Endodermal cell (in vitro differentiated cells): Measurements from ENCODE around the gene LINC01488. TPM values are rescaled to one million over a fixed set of nuclear protein-coding genes. Genes with fewer than 3 reads are reported as not detected.

Source experiments
- DNase-seq: peaks from one replicate; pipeline ENCODE4 v3.0.0-alpha.2; 2017
- H3K27ac ChIP-seq: 2 replicates; pipeline ENCODE4 v1.5.1; 2013; ENCODE audit warnings: mild to moderate bottlenecking, low read depth, low read length, moderate library complexity
- H3K27me3 ChIP-seq: 2 replicates; pipeline ENCODE4 v1.6.1; 2013; ENCODE audit warnings: mild to moderate bottlenecking, low read length, moderate library complexity; ENCODE audit not compliant: insufficient read depth, control insufficient read depth, poor library complexity, severe bottlenecking
- H3K36me3 ChIP-seq: 2 replicates; pipeline ENCODE4 v1.7.0; 2013; ENCODE audit warnings: mild to moderate bottlenecking, low read length, moderate library complexity; ENCODE audit not compliant: control insufficient read depth, insufficient read depth
- H3K4me1 ChIP-seq: one replicate; pipeline ENCODE4 v1.7.0; 2013; ENCODE audit warnings: low read length; ENCODE audit not compliant: control insufficient read depth, insufficient read depth
- H3K4me3 ChIP-seq: 2 replicates; pipeline ENCODE4 v1.5.1; 2013; ENCODE audit warnings: mild to moderate bottlenecking, low read length, moderate library complexity
- H3K9ac ChIP-seq: 2 replicates; pipeline ENCODE4 v1.6.1; 2013; ENCODE audit warnings: mild to moderate bottlenecking, low read length, moderate library complexity; ENCODE audit not compliant: poor library complexity, severe bottlenecking; ENCODE audit errors: extremely low read depth
- H3K9me3 ChIP-seq: 2 replicates; pipeline ENCODE4 v1.6.1; 2013; ENCODE audit warnings: mild to moderate bottlenecking, low read length, moderate library complexity; ENCODE audit not compliant: control insufficient read depth
- H3K27ac Mint-ChIP-seq: 2 replicates; pipeline ENCODE4 v1.8.0; 2020; ENCODE audit warnings: mixed read lengths
- H3K27me3 Mint-ChIP-seq: 2 replicates; pipeline ENCODE4 v1.8.0; 2021; ENCODE audit warnings: mild to moderate bottlenecking, mixed read lengths; ENCODE audit not compliant: insufficient read depth
- H3K36me3 Mint-ChIP-seq: 2 replicates; pipeline ENCODE4 v1.8.0; 2020; ENCODE audit warnings: low read depth, mixed read lengths
- H3K4me1 Mint-ChIP-seq: 2 replicates; pipeline ENCODE4 v1.8.0; 2020; ENCODE audit warnings: mixed read lengths
- H3K4me3 Mint-ChIP-seq: 2 replicates; pipeline ENCODE4 v1.8.0; 2020; ENCODE audit warnings: mild to moderate bottlenecking, moderate library complexity, mixed read lengths
- H3K9me3 Mint-ChIP-seq: 2 replicates; pipeline ENCODE4 v1.8.0; 2020; ENCODE audit warnings: mild to moderate bottlenecking, mixed read lengths
- CTCF ChIP-seq: fragments of 200-600 bp; sonication (generic); conservative IDR thresholded peaks from 2 replicates; pipeline ENCODE4 v1.5.0; 2021; ENCODE audit warnings: antibody characterized with exemption, mild to moderate bottlenecking
- WGBS, 2 experiments: methylation state at CpG; one replicate each; pipeline versions ENCODE4 v1.1.5 to v1.1.7; 2013; ENCODE audit warnings: missing lambda C conversion rate in 2 of 2, mixed read lengths in 1 of 2; ENCODE audit not compliant: insufficient coverage in 1 of 2, insufficient read length in 1 of 2; 5-methylcytosine and 5-hydroxymethylcytosine counted together
- total RNA-seq, 2 donors: library from RNA; stranded (reverse); fragmentation: NEBNext Ultra II Directional in 1 of 2; extraction: Animal tissue kit (Norgen Biotek cat#: 25700) in 1 of 2; gene quantifications; 2 replicates in 1 of 2; 3 replicates in 1 of 2; pipeline ENCODE4 v1.2.1, GENCODE V29; 2021

The LINC01488 gene
- total RNA-seq, 2 donors from 2014 or later: not detected

DNA sequence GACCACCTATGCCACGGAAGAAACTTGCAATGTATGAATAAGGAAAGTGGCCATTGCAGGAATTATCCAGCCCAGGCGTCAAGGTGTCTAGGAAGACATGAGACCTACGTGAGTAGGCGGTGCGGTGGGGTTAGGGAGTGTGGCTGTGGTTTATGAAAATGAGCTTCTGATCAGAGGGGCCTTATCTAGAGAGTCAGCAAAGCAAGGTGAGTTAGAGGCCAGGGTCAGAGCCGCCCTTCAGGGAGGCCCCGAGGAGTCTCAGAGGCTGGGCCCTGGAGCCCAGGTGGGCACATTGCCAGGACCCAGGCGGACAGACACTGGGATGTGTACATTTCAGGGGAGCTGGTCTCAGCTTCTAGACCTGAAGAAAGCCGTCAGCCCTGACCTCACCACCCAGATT, 13.8 kb upstream of the LINC01488 start:
- Histone ChIP-seq H3K4me3 (no peak overlapping the region), H3K9ac (no peak overlapping the region), H3K4me1 (no peaks in the 10 kb centered on the region), H3K27me3 (no peaks in the 10 kb centered on the region), H3K27ac (no peak overlapping the region), H3K9me3 (no peaks in the 10 kb centered on the region), H3K36me3 (no peaks in the 10 kb centered on the region)
- 96% methylated on average over 7 to 9 of the region's 9 CpGs for WGBS, 2 experiments
- no peak for DNase-seq
- Mint-ChIP-seq H3K9me3 (no peaks in the 10 kb centered on the region), H3K27ac (no peak overlapping the region), H3K36me3 (no peaks in the 10 kb centered on the region), H3K4me3 (no peak overlapping the region), H3K27me3 (peaks cover 7% of the 10 kb centered on the region), H3K4me1 (peaks cover 6% of the 10 kb centered on the region)
- TF ChIP-seq CTCF: no peak

DNA sequence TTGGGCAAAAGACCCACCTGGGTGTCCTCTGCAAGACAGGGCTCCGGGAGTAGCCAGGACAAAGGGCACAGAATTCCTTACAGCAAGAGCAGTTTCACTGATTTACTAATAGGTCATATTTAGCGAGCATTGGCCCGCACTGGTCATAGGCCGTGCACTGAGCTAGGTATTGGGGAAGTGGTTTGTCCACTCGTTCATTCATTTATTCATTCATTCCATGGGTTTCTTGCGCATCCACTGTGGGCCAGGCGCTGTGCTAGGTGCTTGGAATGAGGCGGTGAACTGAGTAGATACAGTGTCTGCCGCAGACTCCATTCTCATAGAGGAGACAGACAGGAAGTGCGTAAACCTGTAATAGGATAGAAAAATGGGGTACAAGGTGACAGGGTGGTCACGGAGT, 13.2 kb upstream of the LINC01488 start:
- Histone ChIP-seq H3K27ac (no peak overlapping the region), H3K27me3 (no peaks in the 10 kb centered on the region), H3K36me3 (no peaks in the 10 kb centered on the region), H3K9ac (no peak overlapping the region), H3K4me1 (no peaks in the 10 kb centered on the region), H3K4me3 (no peak overlapping the region), H3K9me3 (no peaks in the 10 kb centered on the region)
- Mint-ChIP-seq H3K36me3 (no peaks in the 10 kb centered on the region), H3K4me3 (no peak overlapping the region), H3K27me3 (peaks cover 10% of the 10 kb centered on the region), H3K9me3 (peaks cover 2% of the 10 kb centered on the region), H3K4me1 (peaks cover 6% of the 10 kb centered on the region), H3K27ac (no peak overlapping the region)
- 94 to 100% methylated on average over 3 to 11 of the region's 11 CpGs for WGBS, 2 experiments
- TF ChIP-seq CTCF: no peak
- no peak for DNase-seq

GRCh38 chr11:69468911-69469885, 12.3 kb upstream of the LINC01488 start:
- WGBS, 2 experiments: 87% methylated on average over 14 to 25 of the region's 25 CpGs
- Histone ChIP-seq H3K27me3 (no peaks in the 10 kb centered on the region), H3K9ac (no peak overlapping the region)

More at GRCh38 chr11:69468911-69469885, 12.3 kb upstream of the LINC01488 start:
- H3K9me3 Mint-ChIP-seq: peaks cover 4% of the 10 kb centered on the region
- Histone ChIP-seq H3K4me3 (no peak overlapping the region), H3K27ac (no peak overlapping the region), H3K9me3 (no peaks in the 10 kb centered on the region), H3K4me1 (no peaks in the 10 kb centered on the region), H3K36me3 (no peaks in the 10 kb centered on the region)
- peaks cover 6% of the 10 kb centered on the region for H3K4me1 Mint-ChIP-seq
- no peak for TF ChIP-seq CTCF
- peaks cover 16% of the 10 kb centered on the region for H3K27me3 Mint-ChIP-seq
- H3K36me3 Mint-ChIP-seq: no peaks in the 10 kb centered on the region
- no peak overlapping the region for H3K27ac Mint-ChIP-seq
- no peak for DNase-seq
- no peak overlapping the region for H3K4me3 Mint-ChIP-seq
